Stimulated activated memory B cell treated with anti-CD40 and anti-IgM and Interleukin-4, amounts not matched to agents 10 μg/mL and 1 μg/mL and 100 μg/mL, for 72 hours (primary cell): Measurements from ENCODE around the gene TEX22.
A peak's percentile ranks its signal among the peaks of the same experiment; 100 is the strongest.

ENCODE experiments used
- ATAC-seq: fragments of 150-1000 bp; cut with Tn5 transposase; 2 replicates; pipeline ENCODE4 v1.10.0; 2021
- H3K27ac Mint-ChIP-seq: one replicate; pipeline ENCODE4 v1.8.0; 2022; ENCODE audit warnings: mild to moderate bottlenecking, mixed read lengths
- H3K27me3 Mint-ChIP-seq: one replicate; pipeline ENCODE4 v1.8.0; 2022; ENCODE audit warnings: mixed read lengths
- H3K36me3 Mint-ChIP-seq: one replicate; pipeline ENCODE4 v1.8.0; 2022; ENCODE audit warnings: mixed read lengths
- H3K4me1 Mint-ChIP-seq: one replicate; pipeline ENCODE4 v1.8.0; 2022; ENCODE audit warnings: mixed read lengths
- H3K4me3 Mint-ChIP-seq: one replicate; pipeline ENCODE4 v1.8.0; 2022; ENCODE audit warnings: mild to moderate bottlenecking, moderate library complexity, mixed read lengths
- H3K9me3 Mint-ChIP-seq: one replicate; pipeline ENCODE4 v1.8.0; 2022; ENCODE audit warnings: mixed read lengths

The TEX22 gene

DNA sequence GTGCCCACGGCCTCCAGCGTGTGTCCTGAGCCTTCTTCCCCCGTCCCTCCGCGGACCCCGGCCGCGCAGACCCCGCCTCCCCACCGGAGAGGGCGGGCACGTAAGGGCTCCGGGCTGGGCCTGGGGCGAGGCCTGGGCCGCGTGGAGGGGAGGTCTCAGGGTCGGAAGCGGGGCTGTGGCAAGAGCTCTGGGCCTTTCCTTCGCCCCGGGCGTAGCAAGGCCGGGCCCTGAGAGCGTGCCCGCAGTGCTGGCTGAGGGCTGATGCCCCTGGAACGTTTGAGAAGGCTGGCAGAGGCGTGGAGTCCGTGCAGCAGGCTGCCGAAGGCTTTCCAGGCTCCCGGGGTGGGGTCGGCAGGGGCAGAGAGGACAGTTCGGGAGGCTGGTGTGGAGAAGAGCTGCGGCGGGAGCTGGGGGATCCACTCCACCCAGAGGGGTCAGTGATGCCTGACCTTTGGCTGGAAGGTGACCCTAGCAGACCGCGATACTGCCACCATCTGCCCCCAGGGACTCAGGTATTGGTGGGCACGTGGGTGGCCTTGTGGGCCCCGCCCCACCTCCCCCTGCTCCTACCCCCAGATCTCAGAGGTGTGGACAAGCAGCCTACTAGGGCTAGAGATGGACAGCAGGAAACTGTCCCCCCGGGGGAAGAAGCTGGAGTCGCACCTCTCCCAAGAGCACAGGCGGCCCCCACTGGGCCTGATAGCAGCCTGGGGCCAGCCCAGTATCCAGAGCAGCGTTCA, 558 bp downstream of the TEX22 start:
- H3K4me1 Mint-ChIP-seq, result peaks cover 19% of the 10 kb centered on the region
- peaks cover 16% of the 10 kb centered on the region for H3K36me3 Mint-ChIP-seq
- H3K9me3 Mint-ChIP-seq, result no peaks in the 10 kb centered on the region
- no peaks in the 10 kb centered on the region for H3K27me3 Mint-ChIP-seq
- H3K27ac Mint-ChIP-seq, result peak overlapping the region; percentile 86
- peak; percentile 75 for ATAC-seq
- peak overlapping the region; percentile 91 for H3K4me3 Mint-ChIP-seq

- no peaks in the 10 kb centered on the region for H3K27me3 Mint-ChIP-seq
- H3K4me3 Mint-ChIP-seq, result peak overlapping the region; percentile 91
- ATAC-seq, result no peak
- peaks cover 24% of the 10 kb centered on the region for H3K4me1 Mint-ChIP-seq
- peaks cover 16% of the 10 kb centered on the region for H3K36me3 Mint-ChIP-seq
- H3K9me3 Mint-ChIP-seq, result no peaks in the 10 kb centered on the region
- peak overlapping the region; percentile 86 for H3K27ac Mint-ChIP-seq
Measured at GRCh38 chr14:105399466-105399775, 1.1 kb downstream of the TEX22 start.

DNA sequence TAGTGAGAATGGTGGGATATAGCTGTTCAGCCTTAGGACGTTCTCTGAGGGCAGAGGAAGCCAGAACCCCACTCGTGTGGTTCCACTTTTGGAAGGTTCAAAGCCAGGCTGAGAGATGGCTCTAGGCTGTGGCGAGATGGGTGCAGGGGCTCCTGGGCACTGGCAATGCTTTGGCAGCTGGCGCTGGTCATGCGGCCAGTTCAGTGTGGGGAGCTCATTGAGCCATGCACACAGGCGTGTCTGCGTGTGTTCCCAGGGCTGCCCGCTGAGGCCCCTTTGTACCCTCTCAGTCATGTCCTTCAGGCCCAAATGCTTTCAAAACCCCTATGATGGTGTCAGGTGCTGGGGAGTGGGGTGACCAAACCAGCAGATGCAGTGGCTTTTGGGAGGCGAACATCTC, 1.7 kb downstream of the TEX22 start:
- Mint-ChIP-seq H3K36me3 (peaks cover 16% of the 10 kb centered on the region), H3K27ac (no peak overlapping the region), H3K4me3 (peak overlapping the region; percentile 91)

DNA sequence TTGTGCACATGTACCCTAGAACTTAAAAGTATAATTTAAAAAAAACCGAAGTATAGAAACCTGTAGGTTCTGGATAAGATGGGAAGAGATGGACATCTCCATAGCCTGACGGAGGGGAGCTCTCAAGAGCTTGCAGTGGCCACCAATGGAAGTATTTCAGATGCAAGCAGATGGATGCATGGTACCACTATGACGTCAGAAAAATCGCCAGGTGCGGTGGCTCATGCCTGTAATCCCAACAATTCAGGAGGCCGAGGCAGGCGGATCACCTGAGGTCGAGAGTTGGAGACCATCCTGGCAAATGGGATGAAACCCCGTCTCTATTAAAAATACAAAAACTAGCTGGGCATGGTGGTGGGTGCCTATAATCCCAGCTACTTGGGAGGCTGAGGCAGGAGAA, 3.4 kb downstream of the TEX22 start:
- ATAC-seq, result no peak
- H3K9me3 Mint-ChIP-seq, result no peaks in the 10 kb centered on the region
- H3K4me1 Mint-ChIP-seq, result peaks cover 32% of the 10 kb centered on the region
- no peak overlapping the region for H3K4me3 Mint-ChIP-seq
- no peaks in the 10 kb centered on the region for H3K27me3 Mint-ChIP-seq
- peaks cover 16% of the 10 kb centered on the region for H3K36me3 Mint-ChIP-seq
- no peak overlapping the region for H3K27ac Mint-ChIP-seq

More for the DNA sequence above, 1.7 kb downstream of the TEX22 start:
- no peak for ATAC-seq
- H3K9me3 Mint-ChIP-seq, result no peaks in the 10 kb centered on the region
- H3K27me3 Mint-ChIP-seq, result no peaks in the 10 kb centered on the region
- H3K4me1 Mint-ChIP-seq, result peaks cover 30% of the 10 kb centered on the region

DNA sequence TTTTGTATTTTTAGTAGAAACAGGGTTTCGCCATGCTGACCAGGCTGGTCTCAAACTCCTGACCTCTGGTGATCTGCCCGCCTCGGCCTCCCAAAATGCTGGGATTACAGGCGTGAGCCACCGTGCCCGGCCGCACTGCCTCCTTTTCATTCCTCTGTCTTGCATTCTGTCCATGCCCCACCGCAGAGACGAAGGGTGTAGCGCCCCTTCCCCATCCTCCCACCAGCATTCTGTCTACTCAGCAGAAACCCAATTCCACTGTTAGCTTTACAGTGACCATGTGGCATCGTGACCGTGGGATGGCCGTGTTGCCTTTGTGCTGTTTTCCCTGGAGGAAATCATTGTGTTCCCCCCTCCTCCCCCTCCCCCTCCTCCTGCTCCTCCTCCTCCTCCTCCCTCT, 10.3 kb downstream of the TEX22 start:
- Mint-ChIP-seq H3K27ac (no peak overlapping the region), H3K27me3 (peaks cover 31% of the 10 kb centered on the region), H3K36me3 (no peaks in the 10 kb centered on the region), H3K4me3 (no peak overlapping the region), H3K9me3 (no peaks in the 10 kb centered on the region), H3K4me1 (peaks cover 38% of the 10 kb centered on the region)
- ATAC-seq, result no peak

DNA sequence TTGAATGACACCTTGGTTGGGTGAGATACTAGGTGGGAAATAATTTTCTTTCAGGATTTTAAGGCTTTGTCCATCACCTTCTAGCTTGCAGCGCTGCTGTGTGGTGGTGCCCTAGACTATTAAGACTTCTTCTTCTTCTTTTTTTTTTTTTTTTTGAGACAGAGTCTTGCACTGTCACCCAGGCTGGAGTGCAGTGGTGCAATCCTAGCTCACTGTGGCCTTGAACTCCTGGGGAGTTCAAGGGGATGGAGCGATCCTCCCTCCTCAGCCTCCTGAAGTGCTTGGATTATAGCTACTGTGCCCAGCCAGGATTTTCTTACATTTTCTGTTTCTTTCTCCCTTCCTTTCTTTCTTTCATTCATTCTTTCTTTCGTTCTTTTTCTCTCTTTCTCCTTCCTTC, 11.0 kb downstream of the TEX22 start:
- H3K4me1 Mint-ChIP-seq, result peaks cover 34% of the 10 kb centered on the region
- no peak overlapping the region for H3K4me3 Mint-ChIP-seq
- peaks cover 39% of the 10 kb centered on the region for H3K27me3 Mint-ChIP-seq
- H3K9me3 Mint-ChIP-seq, result no peaks in the 10 kb centered on the region
- H3K36me3 Mint-ChIP-seq, result no peaks in the 10 kb centered on the region
- no peak overlapping the region for H3K27ac Mint-ChIP-seq
- ATAC-seq, result no peak

DNA sequence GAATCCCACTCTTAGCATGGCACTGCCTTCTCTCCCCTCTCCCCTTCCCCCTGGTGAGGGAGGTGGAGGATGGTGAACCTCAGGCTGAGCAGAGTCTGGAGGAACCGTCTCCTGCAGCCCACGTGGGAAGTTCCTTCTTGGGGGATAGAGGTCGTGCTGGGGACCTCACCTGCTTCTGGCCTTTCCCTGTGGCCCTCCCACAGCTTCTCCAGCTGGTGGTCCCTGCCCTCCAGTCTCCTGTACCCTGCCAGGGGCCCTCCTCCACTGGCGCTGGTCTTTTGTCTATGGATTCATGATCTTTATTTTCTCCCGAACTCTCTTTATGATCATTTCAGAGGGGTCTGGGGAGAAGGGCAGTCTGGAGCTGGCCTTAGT, 12.3 kb downstream of the TEX22 start:
- Mint-ChIP-seq H3K27me3 (peaks cover 39% of the 10 kb centered on the region), H3K36me3 (no peaks in the 10 kb centered on the region), H3K9me3 (no peaks in the 10 kb centered on the region), H3K4me1 (peaks cover 25% of the 10 kb centered on the region), H3K27ac (no peak overlapping the region), H3K4me3 (peak overlapping the region; percentile 64)
- no peak for ATAC-seq

DNA sequence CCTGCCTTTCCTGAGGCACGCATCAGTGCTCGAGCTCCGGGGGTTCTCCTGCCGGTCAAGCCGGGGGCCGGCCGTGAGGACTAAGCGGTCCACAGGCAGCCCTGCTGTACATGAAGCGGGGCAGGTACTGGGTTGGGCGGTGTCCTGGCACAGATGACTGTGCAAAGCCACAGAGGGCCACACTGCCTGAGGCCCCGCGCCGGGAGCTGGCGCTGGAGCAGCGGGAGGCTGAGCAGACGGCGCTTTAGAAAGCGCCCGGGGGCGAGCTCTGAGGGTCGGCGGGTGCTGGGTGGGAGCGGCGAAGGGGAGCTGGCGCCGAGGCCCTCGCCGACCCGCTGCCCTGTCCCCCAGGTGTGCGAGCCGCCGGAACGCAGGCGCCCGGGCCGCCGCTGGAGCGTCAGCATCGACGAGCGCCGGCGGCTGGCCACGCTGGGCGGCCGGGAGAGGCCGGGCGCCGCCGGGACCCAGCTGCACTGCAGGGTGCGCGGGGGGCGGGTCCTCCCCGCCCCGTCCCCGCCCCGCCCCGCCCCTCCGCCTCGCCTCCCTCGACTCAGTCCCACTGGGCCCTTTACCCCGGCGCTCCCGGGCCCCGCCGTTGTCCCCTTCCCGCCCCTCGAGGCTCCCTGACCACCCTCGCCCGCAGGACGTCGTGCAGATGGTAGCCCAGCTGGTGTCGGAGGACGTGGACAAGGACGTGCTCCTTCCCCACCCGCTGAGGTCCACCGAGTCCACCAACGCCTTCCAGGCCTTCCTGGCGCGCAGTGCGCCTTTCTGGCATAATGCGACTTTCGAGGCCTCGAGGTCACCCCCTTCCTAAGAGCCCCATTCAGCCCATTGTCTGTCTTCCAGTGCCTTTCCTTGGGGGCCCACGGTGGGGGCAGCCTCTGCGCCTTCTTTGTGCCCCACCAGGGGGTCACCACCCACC, 12.9 kb downstream of the TEX22 start:
- H3K4me3 Mint-ChIP-seq, result peak overlapping the region; percentile 64
- H3K36me3 Mint-ChIP-seq, result no peaks in the 10 kb centered on the region

GRCh38 chr14:105411985-105412770, 13.8 kb downstream of the TEX22 start:
- Mint-ChIP-seq H3K27ac (no peak overlapping the region), H3K36me3 (no peaks in the 10 kb centered on the region), H3K9me3 (no peaks in the 10 kb centered on the region), H3K4me1 (peaks cover 25% of the 10 kb centered on the region), H3K4me3 (peak overlapping the region; percentile 24), H3K27me3 (peaks cover 39% of the 10 kb centered on the region)
- no peak for ATAC-seq

More for the DNA sequence above, 12.9 kb downstream of the TEX22 start:
- Mint-ChIP-seq H3K27ac (no peak overlapping the region), H3K27me3 (peaks cover 39% of the 10 kb centered on the region), H3K9me3 (no peaks in the 10 kb centered on the region), H3K4me1 (peaks cover 25% of the 10 kb centered on the region)
- ATAC-seq, result peak; percentile 62

DNA sequence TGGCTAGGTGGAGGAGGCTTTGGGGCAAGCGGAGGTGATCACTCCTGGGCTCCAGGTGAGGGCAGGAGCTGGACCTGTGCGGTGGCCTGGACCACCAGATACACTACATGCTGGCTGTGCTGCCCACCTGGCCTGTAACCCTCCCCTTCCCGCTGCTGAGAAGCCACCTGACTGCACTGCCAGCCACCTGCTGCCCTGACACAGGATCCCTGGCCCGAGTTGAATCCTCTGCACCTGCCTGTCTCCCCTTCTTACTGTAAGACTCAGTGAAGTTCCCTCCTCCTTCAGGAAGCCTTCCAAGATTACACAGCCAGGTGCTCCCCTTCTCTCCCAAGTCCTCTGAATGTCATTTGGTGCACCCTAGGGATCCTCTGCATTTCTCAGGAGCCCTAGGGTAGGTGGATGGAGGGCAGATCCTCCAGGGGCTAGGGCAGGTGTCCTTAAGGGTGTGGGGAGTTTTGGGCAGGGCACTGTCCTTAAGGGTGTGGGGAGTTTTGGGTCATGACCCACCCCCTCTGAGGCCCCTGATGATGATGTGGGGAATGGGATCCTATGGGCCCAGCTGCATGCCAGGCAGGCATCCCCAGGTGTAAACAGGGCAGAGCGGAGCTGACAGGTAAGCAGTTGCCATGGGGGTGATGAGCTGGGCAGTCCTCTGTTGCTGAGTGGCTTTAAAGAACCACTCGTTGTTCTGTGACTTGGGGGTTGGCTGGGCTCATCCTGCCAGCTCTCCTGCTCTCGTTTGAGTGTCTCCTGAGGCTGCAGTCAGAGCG, 14.6 kb downstream of the TEX22 start:
- Mint-ChIP-seq H3K9me3 (no peaks in the 10 kb centered on the region), H3K36me3 (no peaks in the 10 kb centered on the region), H3K27ac (no peak overlapping the region), H3K4me3 (no peak overlapping the region), H3K27me3 (peaks cover 40% of the 10 kb centered on the region), H3K4me1 (peaks cover 25% of the 10 kb centered on the region)
- ATAC-seq, result no peak

DNA sequence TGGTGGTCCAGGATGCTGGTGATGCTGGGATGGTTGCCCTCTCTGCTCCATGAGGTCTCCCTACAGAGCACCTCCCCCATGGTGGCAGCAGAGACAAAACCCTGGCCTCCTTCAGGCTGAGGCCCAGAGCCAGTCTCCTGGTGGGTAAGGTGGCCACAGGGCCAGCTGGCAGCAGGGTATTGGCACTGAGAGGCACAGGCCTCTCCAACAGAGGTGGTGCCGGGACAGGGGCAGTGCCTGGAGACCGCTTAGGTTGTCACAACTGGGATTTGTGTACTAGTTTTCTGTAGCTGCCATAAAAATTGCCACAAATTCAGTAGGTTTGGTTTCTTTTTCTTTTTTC, 15.2 kb downstream of the TEX22 start:
- H3K4me3 Mint-ChIP-seq, result no peak overlapping the region
- H3K36me3 Mint-ChIP-seq, result no peaks in the 10 kb centered on the region
- peaks cover 28% of the 10 kb centered on the region for H3K4me1 Mint-ChIP-seq
- peaks cover 46% of the 10 kb centered on the region for H3K27me3 Mint-ChIP-seq
- no peaks in the 10 kb centered on the region for H3K9me3 Mint-ChIP-seq
- no peak overlapping the region for H3K27ac Mint-ChIP-seq
- ATAC-seq, result no peak

- no peaks in the 10 kb centered on the region for H3K36me3 Mint-ChIP-seq
- H3K4me3 Mint-ChIP-seq, result peak overlapping the region; percentile 72
- peak overlapping the region; percentile 53 for H3K27ac Mint-ChIP-seq
- peaks cover 27% of the 10 kb centered on the region for H3K4me1 Mint-ChIP-seq
- ATAC-seq, result peak; percentile 88
- H3K27me3 Mint-ChIP-seq, result peaks cover 48% of the 10 kb centered on the region
- H3K9me3 Mint-ChIP-seq, result no peaks in the 10 kb centered on the region
Measured at GRCh38 chr14:105414456-105415371, 16.4 kb downstream of the TEX22 start.

- H3K27ac Mint-ChIP-seq, result no peak overlapping the region
Measured at GRCh38 chr14:105415481-105416428, 17.4 kb downstream of the TEX22 start.

More at GRCh38 chr14:105415481-105416428, 17.4 kb downstream of the TEX22 start:
- ATAC-seq, result no peak
- no peaks in the 10 kb centered on the region for H3K9me3 Mint-ChIP-seq
- peak overlapping the region; percentile 55 for H3K4me3 Mint-ChIP-seq
- H3K4me1 Mint-ChIP-seq, result peaks cover 25% of the 10 kb centered on the region
- H3K36me3 Mint-ChIP-seq, result no peaks in the 10 kb centered on the region
- H3K27me3 Mint-ChIP-seq, result peaks cover 45% of the 10 kb centered on the region
